Small intestine (tissue), 7 donors: ENCODE measurements around the gene LRRC37B. TPM values are rescaled to one million over a fixed set of nuclear protein-coding genes. Genes with fewer than 3 reads are reported as not detected.
"Not testable (repeated sequence)": the region's sequence is repeated elsewhere in the genome, so short reads cannot be mapped to it uniquely, and the experiment has no call there.

Experiments
- DNase-seq, 2 donors: peaks; one replicate each; pipeline versions ENCODE4 v3.0.0 to v3.0.0-alpha.2; 2013
- FAIRE-seq: peaks from 2 replicates; lab custom pipeline; 2012; peaks lifted over from hg19 to GRCh38; lab: Jason Lieb, UNC
- H3K27ac ChIP-seq, 3 donors: one replicate each; pipeline ENCODE4 v1.5.1; 2013; ENCODE audit warnings: low read length in 2 of 3, mild to moderate bottlenecking in 2 of 3, control low read depth in 1 of 3, inconsistent platforms in 1 of 3, low read depth in 1 of 3, moderate library complexity in 1 of 3
- H3K27me3 ChIP-seq, 3 donors: one replicate each; pipeline ENCODE4 v1.6.1; 2013; ENCODE audit warnings: low read length in 3 of 3, inconsistent platforms in 1 of 3; ENCODE audit not compliant: control insufficient read depth in 3 of 3, insufficient read depth in 3 of 3
- H3K36me3 ChIP-seq, 3 donors: one replicate each; pipeline ENCODE4 v1.6.1; 2013; ENCODE audit warnings: low read length in 3 of 3, inconsistent platforms in 1 of 3, low read depth in 1 of 3, mild to moderate bottlenecking in 1 of 3, moderate library complexity in 1 of 3; ENCODE audit not compliant: control insufficient read depth in 3 of 3, insufficient read depth in 2 of 3
- H3K4me1 ChIP-seq, 3 donors: one replicate each; pipeline ENCODE4 v1.6.1; 2013; ENCODE audit warnings: low read length in 2 of 3, inconsistent platforms in 1 of 3, low read depth in 1 of 3, mild to moderate bottlenecking in 1 of 3, moderate library complexity in 1 of 3; ENCODE audit not compliant: control insufficient read depth in 3 of 3, insufficient read depth in 2 of 3
- H3K4me3 ChIP-seq, 3 donors: one replicate each; pipeline ENCODE4 v1.5.1; 2013; ENCODE audit warnings: low read length in 3 of 3, control low read depth in 1 of 3, inconsistent platforms in 1 of 3, low read depth in 1 of 3, mild to moderate bottlenecking in 1 of 3, moderate library complexity in 1 of 3
- H3K9me3 ChIP-seq, 2 donors: one replicate each; pipeline ENCODE4 v1.6.1; 2013; ENCODE audit warnings: low read depth in 1 of 2, low read length in 1 of 2; ENCODE audit not compliant: control insufficient read depth in 2 of 2, insufficient read depth in 1 of 2
- WGBS, 3 donors: extraction: QIAGEN DNeasy Blood & Tissue Kit; methylation state at CpG; one replicate each; pipeline ENCODE4 v1.1.7; 2013; 5-methylcytosine and 5-hydroxymethylcytosine counted together
- polyA plus RNA-seq, 4 donors: library from polyadenylated mRNA; stranded (reverse) in 3 of 4; unstranded in 1 of 4; fragments of 200-250 nt in 3 of 4; fragments of 120-200 nt in 1 of 4; gene quantifications; one replicate each; pipeline versions ENCODE4 v1.2.1 to v1.2.3, GENCODE V29; 2013
- donor health status: healthy with polysubstance abuse.
- donor health status: control.
- donor health status: control.
- donor health status: Bipolar disorder and iron deficiency.
- donor health status: healthy.

The LRRC37B gene
- polyA plus RNA-seq, 4 donors, result 8.6 to 26.2 (median 14.0) TPM

DNA sequence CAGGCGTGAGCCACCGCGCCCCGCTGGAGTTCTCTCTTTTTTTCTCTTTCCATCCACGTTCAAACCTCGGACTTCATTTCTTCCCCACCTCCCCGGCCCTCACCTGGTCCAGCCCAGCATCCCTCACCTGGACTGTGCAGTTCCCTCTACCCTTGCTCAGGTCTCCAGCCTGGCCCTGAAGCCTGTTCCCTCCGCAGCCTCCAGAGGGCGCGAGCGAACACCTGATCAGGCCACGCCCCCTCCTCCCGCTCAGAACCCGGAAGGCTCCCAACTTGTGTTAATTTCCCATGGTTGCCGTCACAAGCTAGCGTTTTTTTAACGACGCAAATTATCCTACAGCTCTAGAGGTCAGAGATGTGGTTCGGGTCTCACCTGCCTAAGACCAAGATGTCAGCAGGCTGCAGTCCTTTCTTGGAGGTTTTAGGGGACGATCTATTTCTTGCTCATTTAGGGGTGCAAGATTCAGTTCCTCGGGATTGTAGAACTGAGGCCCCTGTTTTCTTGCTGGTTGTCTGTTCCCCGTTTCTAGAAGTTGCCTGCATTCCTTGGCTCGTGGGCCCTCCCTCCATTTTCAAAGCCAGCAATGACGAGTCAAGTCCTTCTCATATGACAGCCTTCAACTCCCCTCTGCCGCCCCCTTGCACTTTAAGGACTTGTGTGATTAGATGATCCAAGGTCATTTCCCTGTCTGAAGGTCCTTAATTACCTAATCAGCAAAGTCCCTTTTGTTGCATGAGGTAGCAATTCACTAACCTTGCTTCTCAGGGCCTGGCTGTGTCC, 59.9 kb downstream of the LRRC37B start:
- H3K9me3 ChIP-seq, H3K36me3 ChIP-seq, H3K4me1 ChIP-seq, H3K4me3 ChIP-seq, H3K27me3 ChIP-seq, FAIRE-seq: not testable (repeated sequence)
- 24 to 49% (median 39%) methylated on average over 12 to 24 of the region's 25 CpGs for WGBS, 3 donors
- peak; percentile 16 to 36 for DNase-seq
- H3K27ac ChIP-seq, result peak overlapping the region in 2 of 3 donors; percentile 41 to 54

DNA sequence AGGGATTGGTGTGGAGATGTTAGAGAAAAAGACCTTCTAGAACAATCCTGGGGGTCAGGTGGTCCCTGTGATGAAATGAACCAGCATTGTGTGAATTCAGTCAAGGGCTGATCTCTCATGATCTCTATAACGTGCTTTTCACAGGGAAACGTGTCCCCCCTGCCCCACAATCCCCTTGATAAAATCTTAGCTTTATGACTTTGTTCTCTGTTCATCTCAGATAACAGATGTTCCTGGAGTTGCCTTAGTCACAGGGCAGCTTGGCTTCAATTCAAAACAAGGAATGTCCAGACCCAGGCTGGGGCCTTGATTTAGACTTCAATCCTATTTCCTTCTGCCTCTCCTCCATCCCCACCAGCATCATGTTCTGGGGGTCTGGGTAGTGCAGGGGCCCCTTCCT, 61.9 kb downstream of the LRRC37B start:
- WGBS, 3 donors, result 7 to 63% (median 23%) methylated on average over 2 of the region's 2 CpGs
- not testable (repeated sequence) for FAIRE-seq, H3K9me3 ChIP-seq, H3K36me3 ChIP-seq, H3K27me3 ChIP-seq, H3K4me1 ChIP-seq, H3K4me3 ChIP-seq, H3K27ac ChIP-seq
- peak in 1 of 2 donors; percentile 36 for DNase-seq

DNA sequence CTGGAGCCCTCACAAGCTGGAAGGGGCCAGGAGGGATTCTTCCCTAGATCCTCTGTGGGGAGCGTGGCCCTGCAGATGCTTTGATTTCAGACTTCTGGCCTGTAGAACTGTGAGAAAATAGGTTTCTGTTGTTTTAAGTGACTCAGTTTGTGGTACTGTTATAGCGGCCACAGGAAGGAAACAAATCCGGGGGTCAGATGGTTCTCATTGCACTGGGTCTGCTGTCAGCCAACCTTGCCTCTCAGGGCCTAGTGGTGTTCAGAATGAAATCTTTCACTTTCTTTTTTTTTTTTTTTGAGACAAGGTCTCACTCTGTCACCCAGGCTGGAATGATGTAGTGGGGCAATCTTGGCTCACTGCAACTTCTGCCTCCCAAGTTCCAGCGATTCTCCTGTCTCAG, 64.8 kb downstream of the LRRC37B start:
- not testable (repeated sequence) for H3K27ac ChIP-seq, H3K36me3 ChIP-seq, FAIRE-seq, DNase-seq, H3K4me3 ChIP-seq, H3K27me3 ChIP-seq, H3K4me1 ChIP-seq, H3K9me3 ChIP-seq
- WGBS, 3 donors, result 40 to 60% (median 55%) methylated on average over 3 of the region's 4 CpGs

DNA sequence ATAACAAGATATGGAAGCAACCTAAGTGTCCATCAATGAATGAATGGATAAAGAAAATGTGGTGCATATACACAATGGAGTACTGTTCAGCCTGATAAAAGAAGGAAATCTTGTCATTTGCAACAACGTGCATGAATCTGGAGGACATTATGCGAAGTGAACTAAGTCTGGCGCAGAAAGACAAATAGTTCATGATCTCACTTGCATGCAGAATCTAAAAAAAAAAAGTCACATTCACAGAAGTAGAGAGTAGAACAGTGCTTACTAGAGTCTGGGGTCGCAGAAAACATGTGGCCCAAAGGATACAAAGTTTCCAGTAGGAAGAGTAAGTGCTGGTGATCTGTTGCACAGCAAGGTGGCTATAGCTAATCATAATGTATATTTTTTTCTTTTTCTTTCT, 65.9 kb downstream of the LRRC37B start:
- not testable (repeated sequence) for H3K27me3 ChIP-seq, H3K27ac ChIP-seq, H3K9me3 ChIP-seq, H3K36me3 ChIP-seq, H3K4me3 ChIP-seq, H3K4me1 ChIP-seq, DNase-seq, FAIRE-seq
- 85 to 100% (median 94%) methylated on average over 2 to 3 of the region's 4 CpGs for WGBS, 3 donors

DNA sequence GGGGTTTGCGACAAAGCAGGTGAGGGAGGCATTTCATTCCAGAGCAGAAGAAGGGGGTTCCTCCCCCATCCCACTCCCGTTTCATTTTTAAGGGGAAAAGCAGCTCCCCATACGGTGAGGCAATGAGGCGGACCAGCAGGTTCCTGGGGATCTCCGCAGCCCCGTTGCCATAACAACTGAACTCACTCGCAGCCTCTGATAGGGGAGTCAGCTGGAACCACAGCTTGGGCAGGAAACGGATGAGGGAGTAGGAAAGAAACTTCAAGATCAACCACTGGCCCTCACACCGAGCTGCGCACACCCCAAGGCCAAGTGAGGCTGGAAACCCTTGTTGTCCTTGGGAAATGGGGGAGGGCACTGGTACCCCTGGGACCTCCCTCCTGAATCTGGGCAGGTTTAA, 72.6 kb downstream of the LRRC37B start:
- WGBS, 3 donors, result 6 to 14% (median 11%) methylated on average over 10 of the region's 10 CpGs
- not testable (repeated sequence) for H3K27ac ChIP-seq, H3K27me3 ChIP-seq, H3K4me3 ChIP-seq, FAIRE-seq, H3K36me3 ChIP-seq, H3K9me3 ChIP-seq, H3K4me1 ChIP-seq
- peak; percentile 43 to 65 for DNase-seq

DNA sequence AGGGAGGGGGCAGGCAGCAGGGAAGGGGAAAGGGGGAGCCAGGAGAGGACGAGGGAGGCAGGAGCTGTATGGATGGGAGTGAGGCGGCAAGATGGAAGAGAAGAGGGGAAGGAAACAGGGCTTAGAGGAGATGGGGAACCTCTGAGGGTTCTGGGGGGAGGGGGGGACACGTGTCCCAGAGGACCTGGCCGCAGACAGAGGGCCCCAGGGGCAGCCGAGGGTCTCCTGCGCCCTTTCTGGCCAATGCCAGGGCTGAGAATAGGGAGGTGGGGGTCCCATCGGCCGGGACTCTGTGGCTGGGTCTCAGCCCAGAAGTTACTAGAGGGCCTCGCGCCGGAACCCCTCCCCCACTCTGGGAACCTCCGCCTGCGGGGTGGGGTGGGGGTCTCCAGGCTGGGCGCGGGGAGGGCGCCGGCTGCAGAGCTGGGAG, 76.4 kb downstream of the LRRC37B start:
- not testable (repeated sequence) for H3K9me3 ChIP-seq, FAIRE-seq, H3K27ac ChIP-seq, H3K4me1 ChIP-seq, H3K27me3 ChIP-seq, DNase-seq, H3K36me3 ChIP-seq
- WGBS, 3 donors, result 0 to 36% (median 3%) methylated on average over 1 to 12 of the region's 17 CpGs
- peak overlapping the region in 2 of 3 donors; percentile 35 to 46 for H3K4me3 ChIP-seq

DNA sequence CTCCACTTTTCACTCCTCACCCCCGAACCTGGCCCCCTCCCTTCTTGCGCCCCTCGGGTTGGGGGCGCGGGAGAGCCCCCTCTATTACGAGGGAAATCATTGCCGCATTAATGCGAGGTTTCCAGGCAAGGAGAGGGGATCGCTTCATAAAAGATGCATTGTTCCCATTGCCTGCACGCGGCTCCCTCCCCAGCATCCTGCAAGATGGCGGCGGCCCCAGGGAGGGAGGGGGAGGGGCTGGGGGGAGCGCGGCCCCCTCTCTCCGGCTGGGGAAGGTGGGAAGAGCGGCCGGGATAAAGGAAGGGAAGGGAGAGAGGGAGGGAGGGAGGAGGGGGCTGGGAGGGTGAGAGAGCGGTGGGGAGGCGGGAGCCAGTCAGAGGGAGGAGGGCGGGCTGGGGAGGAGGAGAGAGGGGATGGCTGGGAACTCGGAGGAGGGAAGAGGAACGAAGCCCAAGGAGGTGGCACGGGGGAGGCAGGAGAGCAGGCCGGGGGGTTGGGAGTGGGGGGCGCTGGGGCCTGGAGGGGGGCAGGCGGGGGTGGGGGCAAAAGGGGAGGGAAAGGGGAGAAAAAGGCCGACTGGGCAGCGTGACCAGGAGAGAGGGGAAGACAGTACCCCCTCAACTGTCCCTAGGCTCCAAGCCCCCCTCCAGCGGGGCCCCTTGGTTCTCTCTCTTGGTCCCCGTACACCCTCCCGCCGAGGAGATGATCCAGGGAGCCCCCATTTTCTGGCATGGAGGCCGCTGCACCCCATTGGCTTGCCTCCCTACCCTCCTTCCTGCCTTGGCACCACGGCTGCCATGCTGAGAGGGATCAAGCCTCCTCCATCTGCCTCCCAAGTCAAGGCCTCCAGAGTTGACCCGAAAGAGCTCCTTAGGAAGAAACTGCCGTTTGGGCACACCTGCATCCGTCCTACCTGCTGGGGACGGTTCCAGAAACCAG, 77.1 kb downstream of the LRRC37B start:
- WGBS, 3 donors, result 0 to 3% (median 0%) methylated on average over 7 to 20 of the region's 39 CpGs
- not testable (repeated sequence) for H3K27ac ChIP-seq, FAIRE-seq

DNA sequence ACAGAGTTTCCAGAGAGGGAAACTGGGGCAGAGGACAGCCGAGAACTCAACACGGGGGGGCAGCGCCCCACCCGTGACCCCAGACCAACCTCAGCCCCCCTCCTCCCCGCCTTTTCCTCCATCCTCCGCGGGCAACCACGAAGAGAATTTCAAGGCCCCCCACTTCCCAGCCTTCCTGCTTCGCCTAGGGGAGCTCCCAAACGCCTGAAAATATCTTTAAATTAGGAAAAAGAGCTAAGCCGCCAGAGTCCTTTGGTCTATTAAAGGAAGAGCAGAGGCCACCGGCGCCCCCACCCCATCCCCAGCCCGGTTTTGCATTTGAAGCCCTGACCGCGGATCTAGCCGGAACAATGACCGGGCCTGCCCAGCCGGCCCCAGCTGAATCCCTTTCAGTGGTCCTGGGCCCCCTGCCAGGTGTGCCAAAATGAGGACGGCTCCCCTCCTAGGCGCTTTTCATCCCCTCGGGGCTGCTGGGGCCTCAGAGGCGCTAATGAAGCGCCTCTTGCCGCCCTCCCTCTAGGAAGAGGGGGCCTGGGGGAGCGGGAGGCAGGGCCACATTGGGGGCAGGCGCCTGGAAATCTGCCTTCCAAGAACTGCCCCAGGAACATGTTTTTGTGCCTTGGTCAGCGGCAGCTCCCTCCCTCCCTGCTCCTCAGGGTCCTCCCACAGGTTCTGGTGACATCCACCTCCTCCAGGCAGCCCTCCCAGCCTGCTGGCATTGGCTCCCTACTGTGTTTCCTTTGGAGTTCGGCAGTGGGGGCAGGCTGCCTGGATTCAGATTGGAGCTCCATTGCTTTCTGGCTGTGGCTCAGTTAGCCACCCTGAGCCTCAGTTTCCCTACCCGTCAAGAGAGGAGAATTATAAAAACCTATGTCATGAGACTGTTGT, 78.0 kb downstream of the LRRC37B start:
- H3K27me3 ChIP-seq, DNase-seq, H3K27ac ChIP-seq, H3K4me3 ChIP-seq, FAIRE-seq, H3K36me3 ChIP-seq, H3K4me1 ChIP-seq, H3K9me3 ChIP-seq: not testable (repeated sequence)
- WGBS, 3 donors, result 47 to 81% (median 68%) methylated on average over 16 to 24 of the region's 30 CpGs

More for the DNA sequence above, 77.1 kb downstream of the LRRC37B start:
- H3K4me3 ChIP-seq, result peak overlapping the region in 2 of 3 donors; percentile 35 to 46
- not testable (repeated sequence) for H3K9me3 ChIP-seq, H3K36me3 ChIP-seq, H3K27me3 ChIP-seq, H3K4me1 ChIP-seq
- DNase-seq, result peak in 1 of 2 donors; percentile 60
